Liver (tissue), 9 donors: Measurements from ENCODE around the gene RNF222. TPM values are rescaled to one million over a fixed set of nuclear protein-coding genes. Genes with fewer than 3 reads are reported as not detected.

Source experiments
- DNase-seq: peaks from one replicate; pipeline ENCODE4 v3.0.0-alpha.2; 2017; ENCODE audit warnings: low spot score
- H3K27ac ChIP-seq, 2 donors: one replicate each; pipeline ENCODE4 v1.7.0; 2013; ENCODE audit warnings: inconsistent platforms in 2 of 2, low read length in 2 of 2, control low read depth in 1 of 2, low read depth in 1 of 2, mild to moderate bottlenecking in 1 of 2
- H3K27me3 ChIP-seq, 4 donors: one replicate each; pipeline versions ENCODE4 v1.6.1 to v1.7.0; 2013; ENCODE audit warnings: low read length in 3 of 4, inconsistent platforms in 1 of 4, mild to moderate bottlenecking in 1 of 4, moderate library complexity in 1 of 4; ENCODE audit not compliant: control insufficient read depth in 4 of 4, insufficient read depth in 4 of 4
- H3K36me3 ChIP-seq, 4 donors: one replicate each; pipeline versions ENCODE4 v1.6.1 to v1.7.0; 2013; ENCODE audit warnings: low read length in 3 of 4, mild to moderate bottlenecking in 3 of 4, low read depth in 1 of 4, moderate library complexity in 1 of 4; ENCODE audit not compliant: control insufficient read depth in 4 of 4, insufficient read depth in 3 of 4
- H3K4me1 ChIP-seq, 4 donors: one replicate each; pipeline versions ENCODE4 v1.6.1 to v1.7.0; 2013; ENCODE audit warnings: low read length in 3 of 4, mild to moderate bottlenecking in 3 of 4, moderate library complexity in 1 of 4; ENCODE audit not compliant: control insufficient read depth in 4 of 4, insufficient read depth in 4 of 4
- H3K4me3 ChIP-seq, 3 donors: one replicate each; pipeline versions ENCODE4 v1.6.1 to v1.7.0; 2013; ENCODE audit warnings: low read length in 3 of 3, control low read depth in 1 of 3, low read depth in 1 of 3, mild to moderate bottlenecking in 1 of 3
- H3K9ac ChIP-seq, 2 donors: one replicate each; pipeline ENCODE4 v1.7.0; 2013; ENCODE audit warnings: low read length in 2 of 2, mild to moderate bottlenecking in 2 of 2, moderate library complexity in 2 of 2, control low read depth in 1 of 2, low read depth in 1 of 2
- H3K9me3 ChIP-seq, 4 donors: one replicate each; pipeline versions ENCODE4 v1.6.1 to v1.7.0; 2013; ENCODE audit warnings: low read length in 3 of 4; ENCODE audit not compliant: control insufficient read depth in 4 of 4
- ATF3 ChIP-seq: IDR thresholded peaks from 2 replicates; pipeline ENCODE4 v1.6.1; 2016; ENCODE audit warnings: antibody characterized with exemption
- CTCF ChIP-seq: fragments of 150-350 bp; IDR thresholded peaks from 2 replicates; pipeline ENCODE4 v1.5.1; 2017; ENCODE audit warnings: improper control_type of control experiment, low read depth, low read length; ENCODE audit not compliant: missing input control
- EGR1 ChIP-seq, 2 donors: IDR thresholded peaks; 2 replicates each; pipeline ENCODE4 v1.6.1; 2016 to 2018; ENCODE audit warnings: antibody characterized with exemption in 2 of 2, low read depth in 2 of 2
- FOXA1 ChIP-seq: IDR thresholded peaks from 2 replicates; pipeline ENCODE4 v1.6.1; 2016; ENCODE audit warnings: antibody characterized with exemption
- GABPA ChIP-seq, 2 donors: IDR thresholded peaks in 1 of 2; conservative IDR thresholded peaks in 1 of 2; 2 replicates each; pipeline ENCODE4 v1.6.1; 2016; ENCODE audit warnings: antibody characterized with exemption in 2 of 2, mild to moderate bottlenecking in 1 of 2, moderate library complexity in 1 of 2
- HNF4G ChIP-seq: IDR thresholded peaks from 2 replicates; pipeline ENCODE4 v1.6.1; 2016; ENCODE audit warnings: antibody characterized with exemption
- JUND ChIP-seq, 2 donors: IDR thresholded peaks; 2 replicates each; pipeline ENCODE4 v1.6.1; 2016; ENCODE audit warnings: antibody characterized with exemption in 2 of 2
- MAX ChIP-seq: IDR thresholded peaks from 2 replicates; pipeline ENCODE4 v1.6.1; 2016; ENCODE audit warnings: antibody characterized with exemption
- NR2F2 ChIP-seq: IDR thresholded peaks from 2 replicates; pipeline ENCODE4 v1.6.1; 2016; ENCODE audit warnings: antibody characterized with exemption
- RAD21 ChIP-seq, 2 donors: IDR thresholded peaks; 2 replicates each; pipeline ENCODE4 v1.6.1; 2016; ENCODE audit warnings: antibody characterized with exemption in 2 of 2, mild to moderate bottlenecking in 2 of 2
- REST ChIP-seq: IDR thresholded peaks from 2 replicates; pipeline ENCODE4 v1.6.1; 2016; ENCODE audit warnings: antibody characterized with exemption, mild to moderate bottlenecking
- RXRA ChIP-seq, 2 donors: IDR thresholded peaks; 2 replicates each; pipeline ENCODE4 v1.6.1; 2017 to 2018; ENCODE audit warnings: antibody characterized with exemption in 2 of 2, mild to moderate bottlenecking in 1 of 2
- SP1 ChIP-seq: IDR thresholded peaks from 2 replicates; pipeline ENCODE4 v1.6.1; 2018; ENCODE audit warnings: antibody characterized with exemption, mild to moderate bottlenecking
- TAF1 ChIP-seq: conservative IDR thresholded peaks from 2 replicates; pipeline ENCODE4 v1.6.1; 2016; ENCODE audit warnings: antibody characterized with exemption, mild to moderate bottlenecking
- YY1 ChIP-seq: IDR thresholded peaks from 2 replicates; pipeline ENCODE4 v1.6.1; 2016; ENCODE audit warnings: antibody characterized with exemption, mild to moderate bottlenecking
- ZBTB33 ChIP-seq: IDR thresholded peaks from 2 replicates; pipeline ENCODE4 v1.6.1; 2016; ENCODE audit warnings: antibody characterized with exemption
- WGBS: extraction: QIAGEN DNeasy Blood & Tissue Kit; methylation state at CpG from one replicate; pipeline ENCODE4 v1.1.7; 2013; 5-methylcytosine and 5-hydroxymethylcytosine counted together
- polyA plus RNA-seq, 2 donors: library from polyadenylated mRNA; stranded (reverse) in 1 of 2; unstranded in 1 of 2; fragments of 200-250 nt in 1 of 2; fragments of >200 nt in 1 of 2; fragmentation: Nextera tagmentation in 1 of 2; extraction: Ambion mirVana in 1 of 2; gene quantifications; one replicate each; pipeline versions ENCODE4 v1.2.1 to v1.2.3, GENCODE V29; 2013 to 2015
- total RNA-seq, 2 donors: library from RNA; depleted of rRNA; stranded (reverse); fragments of >200 nt; gene quantifications; one replicate each; pipeline ENCODE4 v1.2.3, GENCODE V29; 2014
- donor health status: healthy.
- donor health status: healthy.
- donor health status: healthy.
- donor health status: healthy.
- donor health status: healthy.

Gene RNF222
- total RNA-seq (not detected), polyA plus RNA-seq (not detected)

- WGBS: 51% methylated on average over 13 of the region's 13 CpGs
- Histone ChIP-seq H3K4me1 (no peaks in the 10 kb centered on the region), H3K27me3 (peaks cover 0 to 6% (median 2%) of the 10 kb centered on the region in 4 donors), H3K27ac (no peak within 1 kb of the TSS), H3K9ac (no peak within 1 kb of the TSS), H3K9me3 (no peaks in the 10 kb centered on the region), H3K36me3 (no peaks in the 10 kb centered on the region), H3K4me3 (no peak within 1 kb of the TSS)
- DNase-seq: no peak
- TF ChIP-seq REST (no peak), SP1 (no peak), EGR1 (IDR thresholded peaks at IDR 0.05; ENCODE audit: low read depth in 2 of 2) (no peak), JUND (IDR thresholded peaks at IDR 0.05) (no peak), HNF4G (no peak), FOXA1 (no peak), TAF1 (no peak), RAD21 (IDR thresholded peaks at IDR 0.05) (no peak), ZBTB33 (no peak), MAX (no peak), GABPA (IDR thresholded peaks at IDR 0.05 in 1 of 2, conservative IDR thresholded peaks at IDR 0.05 in 1 of 2) (no peak), NR2F2 (no peak), RXRA (IDR thresholded peaks at IDR 0.05) (no peak), YY1 (no peak), ATF3 (no peak), CTCF (no peak)
These were observed at the start of gene RNF222 for GRCh38 chr17:8397636-8398035. Gene RNF222 (minus strand): TSS chr17:8397827. CDS start chr17:8393461, 4,366 bp downstream.

- TF ChIP-seq TAF1: no peak
- TF ChIP-seq NR2F2: peak; percentile 27
- H3K27me3 ChIP-seq: no peaks in the 10 kb centered on the region
- 80% methylated on average over 4 of the region's 4 CpGs for WGBS
- peaks cover 10 to 28% (median 15%) of the 10 kb centered on the region in 4 donors for H3K4me1 ChIP-seq
- H3K9ac ChIP-seq: no peak overlapping the region
- DNase-seq: no peak
- no peak overlapping the region for H3K27ac ChIP-seq
- peaks cover 7 to 32% (median 22%) of the 10 kb centered on the region in 4 donors for H3K36me3 ChIP-seq
- H3K9me3 ChIP-seq: no peaks in the 10 kb centered on the region
- H3K4me3 ChIP-seq: no peak overlapping the region
These were observed 47.9 kb upstream of the RNF222 start for GRCh38 chr17:8445536-8445935.
